ENCODE measurements around the gene TCEA3.
A peak's percentile ranks its signal among the peaks of the same experiment; 100 is the strongest.

The TCEA3 gene

DNA sequence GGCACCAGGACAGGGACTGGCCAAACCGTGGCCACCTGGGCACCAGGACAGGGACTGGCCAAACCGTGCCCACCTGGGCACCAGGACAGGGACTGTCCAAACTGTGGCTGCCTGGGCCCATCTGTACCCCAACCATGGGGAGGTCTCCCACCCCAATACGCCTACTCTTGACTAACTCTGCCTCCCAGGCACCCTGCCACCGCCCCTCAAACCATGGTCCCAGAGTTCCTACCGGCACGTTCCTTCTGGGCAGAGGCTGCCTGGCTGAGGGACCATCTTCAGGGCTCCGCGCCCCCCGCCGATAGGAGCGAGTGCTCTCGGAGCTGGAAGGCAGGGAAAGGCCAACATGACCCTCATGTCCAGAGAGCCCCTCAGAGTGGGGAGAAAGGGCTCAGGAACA, 6.3 kb upstream of the TCEA3 start:
- no peak for TF ChIP-seq POLR2AphosphoS5 (IDR thresholded peaks at IDR 0.05; ENCODE audit: low read depth, low read length)
- TF ChIP-seq SIN3A (IDR thresholded peaks at IDR 0.05; ENCODE audit: borderline replicate concordance, insufficient read depth, low read length), result no peak
- no peak for TF ChIP-seq REST (IDR thresholded peaks at IDR 0.05; ENCODE audit: insufficient read depth in 1 of 2, low read depth in 2 of 2, low read length in 2 of 2)
- TF ChIP-seq FOXP2 (optimal IDR thresholded peaks at IDR 0.05; ENCODE audit: borderline replicate concordance, extremely low read depth, extremely low read length, insufficient read depth), result no peak
- TF ChIP-seq TAF1 (IDR thresholded peaks at IDR 0.05; ENCODE audit: borderline replicate concordance, insufficient read depth, low read length), result no peak

DNA sequence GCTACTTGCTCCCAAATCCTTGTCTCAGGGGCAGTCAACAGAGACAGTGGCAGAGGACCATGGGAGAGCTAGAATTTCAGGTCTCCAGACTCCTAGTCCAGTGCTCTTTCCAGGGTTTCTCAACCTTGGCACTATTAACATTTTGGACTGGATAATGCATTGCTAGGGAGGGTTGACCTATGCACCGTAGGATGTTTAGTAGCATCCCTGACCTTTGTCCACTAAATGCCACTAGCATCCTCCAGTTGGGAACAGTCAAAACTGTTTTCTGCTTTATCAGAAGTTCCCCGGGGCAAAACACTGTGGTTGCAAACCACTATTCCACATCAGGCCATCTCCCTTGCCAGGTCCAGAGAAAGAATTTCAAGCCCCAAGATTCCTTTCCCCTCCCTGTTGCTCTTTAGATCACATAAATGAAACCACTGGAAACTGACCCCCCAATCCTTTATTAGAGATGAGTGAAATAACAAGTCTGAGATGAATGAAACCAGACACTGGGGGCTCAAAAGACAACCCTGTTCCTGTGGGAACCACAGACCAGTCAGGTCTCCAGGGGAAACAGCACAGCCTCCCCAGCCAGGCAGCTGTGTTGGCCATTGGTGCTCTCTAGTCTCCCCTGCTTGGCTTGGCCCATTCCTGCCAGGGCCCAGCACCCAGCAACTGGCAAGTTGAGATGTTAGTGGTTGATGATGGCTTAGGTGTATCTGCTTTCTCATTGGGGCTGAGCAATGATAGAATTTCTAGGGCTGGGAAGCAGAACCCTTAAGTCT, 3.8 kb upstream of the TCEA3 start:
- TF ChIP-seq POLR2AphosphoS5 (IDR thresholded peaks at IDR 0.05; ENCODE audit: low read depth, low read length) (no peak), FOXP2 (optimal IDR thresholded peaks at IDR 0.05; ENCODE audit: borderline replicate concordance, extremely low read depth, extremely low read length, insufficient read depth) (no peak), TAF1 (IDR thresholded peaks at IDR 0.05; ENCODE audit: borderline replicate concordance, insufficient read depth, low read length) (no peak), SIN3A (IDR thresholded peaks at IDR 0.05; ENCODE audit: borderline replicate concordance, insufficient read depth, low read length) (no peak), REST (IDR thresholded peaks at IDR 0.05; ENCODE audit: insufficient read depth in 1 of 2, low read depth in 2 of 2, low read length in 2 of 2) (no peak)

GRCh38 chr1:23427550-23427949, 3.0 kb upstream of the TCEA3 start:
- TF ChIP-seq FOXP2 (optimal IDR thresholded peaks at IDR 0.05; ENCODE audit: borderline replicate concordance, extremely low read depth, extremely low read length, insufficient read depth) (no peak), POLR2AphosphoS5 (IDR thresholded peaks at IDR 0.05; ENCODE audit: low read depth, low read length) (no peak), TAF1 (IDR thresholded peaks at IDR 0.05; ENCODE audit: borderline replicate concordance, insufficient read depth, low read length) (no peak), REST (IDR thresholded peaks at IDR 0.05; ENCODE audit: insufficient read depth in 1 of 2, low read depth in 2 of 2, low read length in 2 of 2) (peak in 1 of 2 experiments; percentile 82; a peak in 2 of 4 replicates), SIN3A (IDR thresholded peaks at IDR 0.05; ENCODE audit: borderline replicate concordance, insufficient read depth, low read length) (no peak)

GRCh38 chr1:23426828-23427227, 2.3 kb upstream of the TCEA3 start:
- TF ChIP-seq REST (IDR thresholded peaks at IDR 0.05; ENCODE audit: insufficient read depth in 1 of 2, low read depth in 2 of 2, low read length in 2 of 2), result no peak

GRCh38 chr1:23425193-23425494, 596 bp upstream of the TCEA3 start:
- TF ChIP-seq TAF1 (IDR thresholded peaks at IDR 0.05; ENCODE audit: borderline replicate concordance, insufficient read depth, low read length) (no peak), SIN3A (IDR thresholded peaks at IDR 0.05; ENCODE audit: borderline replicate concordance, insufficient read depth, low read length) (no peak), POLR2AphosphoS5 (IDR thresholded peaks at IDR 0.05; ENCODE audit: low read depth, low read length) (no peak), FOXP2 (optimal IDR thresholded peaks at IDR 0.05; ENCODE audit: borderline replicate concordance, extremely low read depth, extremely low read length, insufficient read depth) (no peak), REST (IDR thresholded peaks at IDR 0.05; ENCODE audit: insufficient read depth in 1 of 2, low read depth in 2 of 2, low read length in 2 of 2) (no peak)

All from PFSK-1 (cell line).